ENCODE measurements around the gene INO80D. TPM values are rescaled to one million over a fixed set of nuclear protein-coding genes. Genes with fewer than 3 reads are reported as not detected.
A peak's percentile ranks its signal among the peaks of the same experiment; 100 is the strongest.

INO80D gene
- total RNA-seq, 1 experiment from 2014 or later = 46.0 TPM

GRCh38 chr2:206082298-206082843 lies 3.6 kb downstream of the INO80D start:
- no peak for DNase-seq

More at GRCh38 chr2:206082298-206082843, 3.6 kb downstream of the INO80D start:
- Histone ChIP-seq H2BK5ac (ENCODE audit: insufficient read length, low read length) (no peak overlapping the region), H3K18ac (ENCODE audit: insufficient read length, low read depth, low read length) (no peak overlapping the region), H4K20me1 (ENCODE audit: control insufficient read depth, insufficient read depth, insufficient read length) (no peaks in the 10 kb centered on the region), H3K27ac (ENCODE audit: insufficient read length, low read depth, low read length) (peak overlapping the region; percentile 96), H4K91ac (ENCODE audit: insufficient read length, low read depth, low read length) (no peak overlapping the region), H3K9ac (ENCODE audit: extremely low read depth, insufficient read length, low read length) (peak overlapping the region; percentile 49), H3K27me3 (ENCODE audit: insufficient read depth, low read length) (no peaks in the 10 kb centered on the region), H3K79me1 (ENCODE audit: insufficient read depth, low read depth, low read length, poor library complexity, severe bottlenecking) (no peaks in the 10 kb centered on the region), H3K9me3 (ENCODE audit: control insufficient read depth, low read depth, low read length) (no peaks in the 10 kb centered on the region), H3K14ac (ENCODE audit: insufficient read depth, low read length) (no peak overlapping the region; the same call in 1 of the 2 replicates), H2AFZ (ENCODE audit: low read length) (no peak overlapping the region), H3K23me2 (ENCODE audit: insufficient read length, low read depth, low read length, poor library complexity, severe bottlenecking) (peaks cover 2% of the 10 kb centered on the region), H2BK20ac (ENCODE audit: low read depth, low read length, poor library complexity, severe bottlenecking) (no peak overlapping the region), H3K56ac (ENCODE audit: insufficient read length, low read depth, low read length) (no peak overlapping the region), H3T11ph (ENCODE audit: low read length) (no peak overlapping the region), H3K79me2 (ENCODE audit: insufficient read depth, low read length) (peaks cover 25% of the 10 kb centered on the region; the same call in 1 of the 2 replicates), H2BK15ac (ENCODE audit: low read depth, low read length) (no peak overlapping the region), H4K8ac (replicated peaks; ENCODE audit: insufficient read length, low read depth, low read length) (no peak overlapping the region), H3K4ac (ENCODE audit: low read depth, low read length) (no peak overlapping the region; the same call in 1 of the 2 replicates), H3K4me2 (ENCODE audit: insufficient read depth, insufficient read length, low read length) (peak overlapping the region; percentile 60), H3K4me1 (ENCODE audit: insufficient read depth, low read length) (peaks cover 14% of the 10 kb centered on the region; the same call in 1 of the 2 replicates), H2BK12ac (ENCODE audit: insufficient read length, low read depth, low read length) (no peak overlapping the region), H2AK5ac (ENCODE audit: insufficient read length, low read length) (no peak overlapping the region), H4K5ac (ENCODE audit: insufficient read length, low read depth, low read length) (no peak overlapping the region), H3K23ac (ENCODE audit: insufficient read length, low read depth, low read length) (no peak overlapping the region), H2BK120ac (ENCODE audit: low read depth, low read length, poor library complexity, severe bottlenecking) (no peak overlapping the region)
- Mint-ChIP-seq H3K27me3 (ENCODE audit: low read depth) (no peaks in the 10 kb centered on the region), H3K4me1 (peaks cover 39 to 63% of the 10 kb centered on the region in 2 experiments), H3K4me3 (peak overlapping the region; percentile 94 to 96), H3K27ac (peak overlapping the region; percentile 62 to 100 (median 97); a peak in 6 of 7 replicates), H3K9me3 (no peaks in the 10 kb centered on the region), H3K36me3 (ENCODE audit: insufficient read depth in 1 of 3, low read depth in 3 of 3) (peaks cover 4 to 11% (median 5%) of the 10 kb centered on the region in 3 experiments; a peak in 6 of 7 replicates)
- TF ChIP-seq, protein P1, sequence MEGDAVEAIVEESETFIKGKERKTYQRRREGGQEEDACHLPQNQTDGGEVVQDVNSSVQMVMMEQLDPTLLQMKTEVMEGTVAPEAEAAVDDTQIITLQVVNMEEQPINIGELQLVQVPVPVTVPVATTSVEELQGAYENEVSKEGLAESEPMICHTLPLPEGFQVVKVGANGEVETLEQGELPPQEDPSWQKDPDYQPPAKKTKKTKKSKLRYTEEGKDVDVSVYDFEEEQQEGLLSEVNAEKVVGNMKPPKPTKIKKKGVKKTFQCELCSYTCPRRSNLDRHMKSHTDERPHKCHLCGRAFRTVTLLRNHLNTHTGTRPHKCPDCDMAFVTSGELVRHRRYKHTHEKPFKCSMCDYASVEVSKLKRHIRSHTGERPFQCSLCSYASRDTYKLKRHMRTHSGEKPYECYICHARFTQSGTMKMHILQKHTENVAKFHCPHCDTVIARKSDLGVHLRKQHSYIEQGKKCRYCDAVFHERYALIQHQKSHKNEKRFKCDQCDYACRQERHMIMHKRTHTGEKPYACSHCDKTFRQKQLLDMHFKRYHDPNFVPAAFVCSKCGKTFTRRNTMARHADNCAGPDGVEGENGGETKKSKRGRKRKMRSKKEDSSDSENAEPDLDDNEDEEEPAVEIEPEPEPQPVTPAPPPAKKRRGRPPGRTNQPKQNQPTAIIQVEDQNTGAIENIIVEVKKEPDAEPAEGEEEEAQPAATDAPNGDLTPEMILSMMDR (conservative IDR thresholded peaks at IDR 0.05) = no peak
- no CpG with 5 or more reads among the region's 4 CpGs for WGBS (ENCODE audit: extremely low coverage, insufficient read length, low lambda C conversion rate)

All from H9 (cell line).